Kidney (tissue), 14 donors: ENCODE measurements around the gene CCDC15. TPM values are rescaled to one million over a fixed set of nuclear protein-coding genes. Genes with fewer than 3 reads are reported as not detected.

Experiments
- DNase-seq, 5 donors: peaks; one replicate each; pipeline ENCODE4 v3.0.0-alpha.2; 2013 to 2020
- FAIRE-seq: peaks from 2 replicates; lab custom pipeline; 2012; peaks lifted over from hg19 to GRCh38; lab: Jason Lieb, UNC
- H3K27ac ChIP-seq, 2 donors: one replicate each; pipeline ENCODE4 v1.7.0; 2013; ENCODE audit warnings: low read depth in 2 of 2, low read length in 2 of 2, inconsistent platforms in 1 of 2
- H3K27me3 ChIP-seq: one replicate; pipeline ENCODE4 v1.7.1; 2013; ENCODE audit warnings: low read length, inconsistent platforms; ENCODE audit not compliant: control insufficient read depth, insufficient read depth
- H3K36me3 ChIP-seq, 3 donors: one replicate each; pipeline versions ENCODE4 v1.7.0 to v1.7.1; 2013; ENCODE audit warnings: low read length in 3 of 3, control low read depth in 1 of 3, inconsistent platforms in 1 of 3; ENCODE audit not compliant: insufficient read depth in 3 of 3, control insufficient read depth in 2 of 3
- H3K4me1 ChIP-seq, 3 donors: one replicate each; pipeline versions ENCODE4 v1.7.0 to v1.7.1; 2013; ENCODE audit warnings: low read length in 3 of 3, inconsistent platforms in 1 of 3, low read depth in 1 of 3; ENCODE audit not compliant: control insufficient read depth in 2 of 3, insufficient read depth in 2 of 3
- H3K4me3 ChIP-seq, 3 donors: one replicate each; pipeline versions ENCODE4 v1.7.0 to v1.8.1; 2013; ENCODE audit warnings: low read length in 3 of 3, control low read depth in 1 of 3, inconsistent platforms in 1 of 3
- H3K9ac ChIP-seq, 3 donors: one replicate each; pipeline versions ENCODE4 v1.7.0 to v1.7.1; 2013; ENCODE audit warnings: low read length in 3 of 3, control low read depth in 1 of 3, inconsistent platforms in 1 of 3
- H3K9me3 ChIP-seq, 3 donors: one replicate each; pipeline versions ENCODE4 v1.7.0 to v1.7.1; 2013; ENCODE audit warnings: low read length in 3 of 3, control low read depth in 1 of 3, inconsistent platforms in 1 of 3; ENCODE audit not compliant: control insufficient read depth in 2 of 3, insufficient read depth in 1 of 3
- CTCF ChIP-seq: IDR thresholded peaks from 3 replicates; pipeline ENCODE4 v1.5.1; 2012; ENCODE audit warnings: mild to moderate bottlenecking, moderate library complexity, borderline replicate concordance; ENCODE audit not compliant: insufficient read depth; ENCODE audit errors: extremely low read depth
- intact Hi-C: fragments of 100-400 bp; cut with DNase I; formaldehyde crosslinking; loops from one replicate; pipeline ENCODE4 v1.11.1; 2022
- polyA plus RNA-seq: library from polyadenylated mRNA; stranded (reverse); fragments of 350-450 nt; fragmentation: Illumina TruSeq; extraction: RNeasy Lipid Tissue Mini Kit (QIAGEN cat#74804); gene quantifications from one replicate; pipeline ENCODE4 v1.2.3, GENCODE V29; 2014; ENCODE audit warnings: low read depth, low replicate concordance; ENCODE audit not compliant: insufficient read depth
- total RNA-seq: library from RNA; stranded (reverse); fragmentation: NEBNext Ultra II Directional; extraction: Animal tissue kit (Norgen Biotek cat#: 25700); gene quantifications from one replicate; pipeline ENCODE4 v1.2.1, GENCODE V29; 2021
- donor health status: control.
- donor health status: control.
- donor health status: control.
- donor health status: control.
- donor health status: control.
- donor health status: DM: yes; HTN: yes; CAD: no.
- donor health status: Normal renal cell carcinoma (clear cell type).

The CCDC15 gene
- total and polyA plus RNA-seq, 2 donors from 2014 or later: 0.22 to 1.5 TPM

- H3K9ac ChIP-seq: no peak overlapping the region
- intact Hi-C loops: no loop called here
- H3K36me3 ChIP-seq: no peaks in the 10 kb centered on the region
- FAIRE-seq: no peak
- H3K27ac ChIP-seq: no peak overlapping the region
- DNase-seq: no peak
- TF ChIP-seq CTCF: no peak
- no peaks in the 10 kb centered on the region for H3K4me1 ChIP-seq
- H3K4me3 ChIP-seq: no peak overlapping the region
- no peaks in the 10 kb centered on the region for H3K27me3 ChIP-seq
- peaks cover 0 to 6% (median under 1%) of the 10 kb centered on the region in 3 donors for H3K9me3 ChIP-seq
Observed at GRCh38 chr11:124987096-124987495, 33.1 kb downstream of the CCDC15 start.

DNA sequence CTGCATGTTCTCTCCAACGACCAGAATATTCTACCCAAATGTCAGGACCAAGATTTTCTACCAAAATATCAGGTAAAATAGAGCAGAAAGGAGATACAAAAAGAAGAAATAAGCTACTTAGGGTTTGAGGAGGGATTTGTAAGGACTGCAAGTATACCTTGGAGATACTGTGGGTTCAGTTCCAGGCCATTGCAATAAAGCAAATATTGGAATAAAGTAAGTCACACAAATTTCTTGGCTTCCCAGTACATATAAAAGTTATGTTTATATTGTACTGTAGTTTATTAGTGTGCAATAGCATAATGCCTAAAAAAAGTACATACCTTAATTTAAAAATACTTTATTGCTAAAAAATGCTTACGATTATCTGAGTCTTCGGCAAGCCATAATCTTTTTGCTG, 34.1 kb downstream of the CCDC15 start:
- DNase-seq: no peak

DNA sequence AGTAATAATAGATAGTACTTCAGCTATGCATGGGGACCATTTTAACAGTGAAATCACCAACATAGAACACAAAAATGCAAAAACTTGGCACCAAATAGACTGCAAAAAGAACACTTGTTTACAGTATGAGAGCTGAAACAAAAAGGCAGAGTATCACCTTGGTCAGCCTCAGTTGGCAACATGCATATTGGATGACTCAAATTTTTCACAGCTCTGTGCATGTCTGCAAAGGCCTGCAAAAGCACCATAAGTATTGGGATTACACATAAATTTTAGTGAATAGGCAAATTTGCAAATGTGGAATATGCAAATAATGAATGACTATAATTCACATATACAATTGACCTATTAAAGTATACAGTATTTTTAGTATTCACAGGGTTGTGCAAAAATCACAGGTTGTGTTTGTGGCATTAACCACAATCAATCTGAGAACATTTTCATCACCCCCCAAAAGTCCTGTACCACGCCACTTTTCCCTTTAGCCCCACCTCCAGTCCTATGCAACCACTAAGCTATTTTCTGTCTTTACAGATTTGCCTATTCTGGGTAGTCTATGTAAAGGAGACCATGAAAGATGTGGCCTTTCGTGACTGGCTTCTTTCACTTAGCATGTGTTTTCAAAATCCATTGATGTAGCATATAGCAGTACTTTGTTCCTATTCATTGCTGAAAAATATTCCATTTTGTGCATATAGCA, 47.2 kb downstream of the CCDC15 start:
- Histone ChIP-seq H3K4me3 (no peak overlapping the region), H3K27me3 (no peaks in the 10 kb centered on the region), H3K9me3 (no peaks in the 10 kb centered on the region), H3K9ac (no peak overlapping the region), H3K4me1 (peaks cover 0 to 2% (median 0%) of the 10 kb centered on the region in 3 donors), H3K36me3 (no peaks in the 10 kb centered on the region), H3K27ac (no peak overlapping the region)
- no peak for DNase-seq
- TF ChIP-seq CTCF: no peak
- intact Hi-C loops: no loop called here
- FAIRE-seq: no peak

More for the DNA sequence above, 34.1 kb downstream of the CCDC15 start:
- Histone ChIP-seq H3K4me1 (no peaks in the 10 kb centered on the region), H3K9ac (no peak overlapping the region), H3K9me3 (no peaks in the 10 kb centered on the region), H3K27ac (no peak overlapping the region), H3K4me3 (no peak overlapping the region), H3K27me3 (no peaks in the 10 kb centered on the region), H3K36me3 (no peaks in the 10 kb centered on the region)
- no peak for FAIRE-seq
- intact Hi-C loops: no loop called here
- no peak for TF ChIP-seq CTCF
